ENCODE measurements around the gene TMEM63B.

- TF ChIP-seq CTCF (conservative IDR thresholded peaks at IDR 0.05; ENCODE audit: low read length) (no peak), EZH2phosphoT487 (IDR thresholded peaks at IDR 0.05; ENCODE audit: borderline replicate concordance) (no peak)
These were observed 35.1 kb upstream of the TMEM63B start for GRCh38 chr6:44091981-44092884.

Data from Loucy (cell line).